GM23248 (cell line): ENCODE data around the gene LMF2.

Experiments
- EZH2 ChIP-seq: fragments of 200-600 bp; sonication (generic); IDR thresholded peaks from 2 replicates; pipeline ENCODE4 v1.6.1; 2018; ENCODE audit warnings: antibody characterized with exemption, mild to moderate bottlenecking; ENCODE audit not compliant: insufficient read depth, poor library complexity, severe bottlenecking
- EZH2phosphoT487 ChIP-seq: fragments of 200-600 bp; sonication (generic); IDR thresholded peaks from 2 replicates; pipeline ENCODE4 v1.6.1; 2018; ENCODE audit warnings: antibody characterized with exemption, moderate library complexity, mild to moderate bottlenecking, low read depth; ENCODE audit not compliant: insufficient read depth

- no peak for TF ChIP-seq EZH2
- TF ChIP-seq EZH2phosphoT487 = no peak
Measured at GRCh38 chr22:50507991-50508884, 736 bp upstream of the LMF2 start, which contains the start of gene NCAPH2.
